A549 (cell line): ENCODE data around the gene KARS1. TPM values are rescaled to one million over a fixed set of nuclear protein-coding genes. Genes with fewer than 3 reads are reported as not detected.

Experiments used
- ATAC-seq, 2 experiments: fragments of 200-7000 bp in 1 of 2; fragments of >200 bp in 1 of 2; cut with Nextera tagmentation in 1 of 2; cut with Tn5 transposase in 1 of 2; 3 replicates each; pipeline versions ENCODE4 v1.8.0 to v1.9.1; 2018 to 2020; ENCODE audit warnings: mild to moderate bottlenecking in 1 of 2, moderate library complexity in 1 of 2
- CTCF ChIA-PET: fragments of 300-600 bp; sonication (Branson Sonifier 250); formaldehyde crosslinking; extraction: SDS; loops from one replicate; lab custom pipeline; 2021; ENCODE audit warnings: antibody characterized with exemption, inconsistent platforms; lab: Yijun Ruan, JAX
- POLR2A ChIA-PET: fragments of 350-600 bp; formaldehyde crosslinking; extraction: SDS; loops from one replicate; lab custom pipeline; 2021; ENCODE audit warnings: antibody characterized with exemption, inconsistent platforms; lab: Yijun Ruan, JAX
- DNase-seq, 2 experiments: peaks; one replicate each; pipeline versions ENCODE4 v3.0.0 to v3.0.0-alpha.2; 2011 to 2016; ENCODE audit warnings: low read depth in 1 of 2, low spot score in 1 of 2
- FAIRE-seq: peaks from 2 replicates; lab custom pipeline; 2011; peaks lifted over from hg19 to GRCh38; lab: Jason Lieb, UNC
- H3K27ac ChIP-seq, 2 experiments: fragments of >200 bp; sonication (Bioruptor Twin); formaldehyde crosslinking; 3 replicates each; pipeline ENCODE4 v1.5.1; 2016 to 2017
- H3K4me1 ChIP-seq: fragments of >200 bp; sonication (Bioruptor Twin); formaldehyde crosslinking; 3 replicates; pipeline ENCODE4 v1.6.1; 2016
- H3K4me2 ChIP-seq: fragments of >200 bp; sonication (Bioruptor Twin); formaldehyde crosslinking; 3 replicates; pipeline ENCODE4 v1.6.1; 2016
- H3K4me3 ChIP-seq: fragments of >200 bp; sonication (Bioruptor Twin); formaldehyde crosslinking; 3 replicates; pipeline ENCODE4 v1.5.1; 2016
- H3K9me3 ChIP-seq: fragments of >200 bp; sonication (Bioruptor Twin); formaldehyde crosslinking; 3 replicates; pipeline ENCODE4 v1.6.1; 2016
- BHLHE40 ChIP-seq: IDR thresholded peaks from 2 replicates; pipeline ENCODE4 v1.6.1; 2012; ENCODE audit warnings: low read depth, low read length, inconsistent platforms
- CEBPB ChIP-seq, 2 experiments: fragments of >200 bp in 1 of 2; sonication (Bioruptor Twin) in 1 of 2; formaldehyde crosslinking in 1 of 2; IDR thresholded peaks; 2 replicates each; pipeline ENCODE4 v1.6.1; 2012 to 2016
- CHD2 ChIP-seq: fragments of 150-350 bp; IDR thresholded peaks from 2 replicates; pipeline ENCODE4 v1.6.1; 2014; ENCODE audit warnings: low read length; ENCODE audit not compliant: partially characterized antibody
- FOSB ChIP-seq: fragments of 250-450 bp; sonication (Bioruptor Pico); IDR thresholded peaks from 2 replicates; pipeline ENCODE4 v1.5.0; 2020; ENCODE audit warnings: mild to moderate bottlenecking, moderate library complexity
- FOSL2 ChIP-seq, 2 experiments: fragments of 450-650 bp in 1 of 2; fragments of >200 bp in 1 of 2; sonication (Bioruptor Twin) in 1 of 2; formaldehyde crosslinking; IDR thresholded peaks; 2 replicates each; pipeline versions ENCODE4 v1.5.0 to v1.6.1; 2016 to 2020; ENCODE audit warnings: mild to moderate bottlenecking in 1 of 2, moderate library complexity in 1 of 2
- FOXS1 ChIP-seq: fragments of 250-450 bp; sonication (Bioruptor Pico); IDR thresholded peaks from 2 replicates; pipeline ENCODE4 v1.5.0; 2020; ENCODE audit warnings: mild to moderate bottlenecking, moderate library complexity
- HEYL ChIP-seq: fragments of 250-450 bp; sonication (Bioruptor Pico); IDR thresholded peaks from 2 replicates; pipeline ENCODE4 v1.8.0; 2021; ENCODE audit warnings: mild to moderate bottlenecking, moderate library complexity
- JUN ChIP-seq, 2 experiments: fragments of >200 bp; sonication (Bioruptor Twin); formaldehyde crosslinking; IDR thresholded peaks; 2 replicates in 1 of 2; 3 replicates in 1 of 2; pipeline ENCODE4 v1.6.1; 2016 to 2017
- KDM1A ChIP-seq: fragments of 200-600 bp; sonication (generic); IDR thresholded peaks from 2 replicates; pipeline ENCODE4 v1.6.1; 2016; ENCODE audit warnings: low read depth, mild to moderate bottlenecking
- MAX ChIP-seq: IDR thresholded peaks from 2 replicates; pipeline ENCODE4 v1.6.1; 2012
- MYC ChIP-seq: IDR thresholded peaks from 2 replicates; pipeline ENCODE4 v1.6.1; 2012; ENCODE audit warnings: mild to moderate bottlenecking, inconsistent platforms, low read length, improper control_type of control experiment, borderline replicate concordance
- NR3C1 ChIP-seq: fragments of >200 bp; sonication (Bioruptor Twin); formaldehyde crosslinking; IDR thresholded peaks from 3 replicates; pipeline ENCODE4 v1.6.1; 2017
- PBX3 ChIP-seq: IDR thresholded peaks from 2 replicates; pipeline ENCODE4 v1.6.1; 2012
- PHF8 ChIP-seq: fragments of 200-600 bp; sonication (generic); IDR thresholded peaks from 2 replicates; pipeline ENCODE4 v1.6.1; 2016; ENCODE audit warnings: low read depth, mild to moderate bottlenecking, antibody characterized with exemption, moderate library complexity, borderline replicate concordance
- POLR2A ChIP-seq: IDR thresholded peaks from 2 replicates; pipeline ENCODE4 v1.6.1; 2012; ENCODE audit warnings: mild to moderate bottlenecking, low read length
- POLR2AphosphoS2 ChIP-seq: conservative IDR thresholded peaks from 2 replicates; pipeline ENCODE4 v1.6.1; 2012; ENCODE audit warnings: low read length, improper control_type of control experiment, inconsistent platforms
- RAD21 ChIP-seq, 2 experiments: fragments of >200 bp in 1 of 2; sonication (Bioruptor Twin) in 1 of 2; formaldehyde crosslinking in 1 of 2; IDR thresholded peaks in 1 of 2; conservative IDR thresholded peaks in 1 of 2; 2 replicates in 1 of 2; 3 replicates in 1 of 2; pipeline ENCODE4 v1.6.1; 2012 to 2018; ENCODE audit warnings: inconsistent platforms in 1 of 2
- RCOR1 ChIP-seq: fragments of 150-350 bp; IDR thresholded peaks from 2 replicates; pipeline ENCODE4 v1.6.1; 2014; ENCODE audit warnings: antibody characterized with exemption, low read length, low read depth
- RFX5 ChIP-seq: fragments of 450-650 bp; IDR thresholded peaks from 2 replicates; pipeline ENCODE4 v1.7.1; 2014; ENCODE audit warnings: antibody characterized with exemption, mild to moderate bottlenecking, moderate library complexity
- RNF2 ChIP-seq: fragments of 200-600 bp; sonication (generic); IDR thresholded peaks from 2 replicates; pipeline ENCODE4 v1.6.1; 2016; ENCODE audit warnings: low read depth, mild to moderate bottlenecking, antibody characterized with exemption, moderate library complexity, borderline replicate concordance
- SMC3 ChIP-seq: fragments of >200 bp; sonication (Bioruptor Twin); formaldehyde crosslinking; IDR thresholded peaks from 3 replicates; pipeline ENCODE4 v1.6.1; 2018; ENCODE audit warnings: inconsistent platforms
- TFCP2L1 ChIP-seq: fragments of 250-450 bp; sonication (Bioruptor Pico); IDR thresholded peaks from 2 replicates; pipeline ENCODE4 v1.5.0; 2021; ENCODE audit warnings: mild to moderate bottlenecking
- TP53 ChIP-seq: fragments of 250-450 bp; sonication (Bioruptor Pico); IDR thresholded peaks from 2 replicates; pipeline ENCODE4 v1.5.0; 2021; ENCODE audit warnings: mild to moderate bottlenecking, moderate library complexity
- ZSCAN20 ChIP-seq: fragments of 250-450 bp; sonication (Bioruptor Pico); IDR thresholded peaks from 2 replicates; pipeline ENCODE4 v1.8.0; 2022; ENCODE audit warnings: mild to moderate bottlenecking, moderate library complexity
- WGBS: methylation state at CpG from one replicate; pipeline ENCODE4 v1.1.6; 2017; ENCODE audit errors: missing lambda C conversion rate; 5-methylcytosine and 5-hydroxymethylcytosine counted together
- polyA plus RNA-seq, 4 experiments: library from polyadenylated mRNA; depleted of rRNA in 3 of 4; stranded (reverse); fragments of >200 nt; fragmentation: RNase III in 1 of 4; extraction: RNeasy Plus Mini Kit Qiagen cat#74134 plus additional on column Dnase treatment in 1 of 4; gene quantifications; 2 replicates in 3 of 4; 3 replicates in 1 of 4; pipeline ENCODE4 v1.2.3, GENCODE V29; 2011 to 2017
- TF ChIP-seq, protein P1 (sequence below): fragments of 250-450 bp; sonication (Bioruptor Pico); IDR thresholded peaks from 2 replicates; pipeline ENCODE4 v1.5.0; 2021; ENCODE audit warnings: mild to moderate bottlenecking, moderate library complexity, borderline replicate concordance
- TF ChIP-seq, protein P2 (sequence below): fragments of >200 bp; sonication (Bioruptor Twin); formaldehyde crosslinking; IDR thresholded peaks from 2 replicates; pipeline ENCODE4 v1.6.1; 2016

Gene KARS1
- polyA plus RNA-seq, 2 of the 4 experiments (the other 2 are of a cell fraction): 146 to 211 TPM

DNA sequence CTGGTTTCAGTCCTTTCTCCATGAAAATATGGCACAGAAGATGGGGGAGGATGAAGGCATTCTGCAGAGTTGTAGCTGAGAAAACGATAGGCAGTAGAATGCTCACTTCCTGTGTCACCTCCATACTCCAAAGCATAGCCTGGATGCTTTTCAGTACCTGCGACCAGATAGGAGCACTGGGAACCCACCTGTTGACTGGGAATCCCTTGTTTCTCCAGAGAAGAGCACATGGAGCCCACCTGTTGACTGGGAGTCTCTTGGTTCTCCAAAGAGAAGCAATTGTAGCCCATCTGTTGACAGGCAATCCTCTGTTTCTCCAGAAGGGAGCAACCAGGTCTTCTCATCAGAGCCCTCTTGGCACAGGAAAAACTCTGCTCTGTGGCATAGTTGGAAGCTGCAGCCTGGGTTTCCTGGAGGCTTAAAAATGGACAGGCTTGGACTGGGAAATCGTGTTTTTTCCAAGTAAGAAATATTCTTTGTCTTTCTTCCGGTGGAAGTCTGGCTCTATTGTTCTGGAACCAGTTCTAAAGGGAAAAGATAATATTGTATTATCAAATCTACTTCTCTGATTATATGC lies 13.3 kb upstream of the KARS1 start:
- ATAC-seq (no peak), FAIRE-seq (no peak), DNase-seq (no peak)
- H3K9me3 ChIP-seq: no peaks in the 10 kb centered on the region
- no peak overlapping the region for H3K4me2 ChIP-seq
- ChIA-PET POLR2A (no interaction called here), CTCF (no interaction called here)
- TF ChIP-seq TP53 (CRISPR knock-in tag) (no peak), POLR2AphosphoS2 (no peak), HEYL (CRISPR knock-in tag) (no peak), CEBPB (IDR thresholded peaks at IDR 0.05) (no peak), JUN (IDR thresholded peaks at IDR 0.05) (no peak), PHF8 (no peak), RNF2 (no peak), MYC (no peak), ZSCAN20 (no peak), FOSL2 (IDR thresholded peaks at IDR 0.05) (no peak), FOSL2 (CRISPR knock-in tag; IDR thresholded peaks at IDR 0.05) (no peak), POLR2A (no peak), MAX (no peak), NR3C1 (no peak), FOSB (CRISPR knock-in tag) (no peak), KDM1A (no peak), TFCP2L1 (CRISPR knock-in tag) (no peak), PBX3 (no peak)
- TF ChIP-seq, protein P1, sequence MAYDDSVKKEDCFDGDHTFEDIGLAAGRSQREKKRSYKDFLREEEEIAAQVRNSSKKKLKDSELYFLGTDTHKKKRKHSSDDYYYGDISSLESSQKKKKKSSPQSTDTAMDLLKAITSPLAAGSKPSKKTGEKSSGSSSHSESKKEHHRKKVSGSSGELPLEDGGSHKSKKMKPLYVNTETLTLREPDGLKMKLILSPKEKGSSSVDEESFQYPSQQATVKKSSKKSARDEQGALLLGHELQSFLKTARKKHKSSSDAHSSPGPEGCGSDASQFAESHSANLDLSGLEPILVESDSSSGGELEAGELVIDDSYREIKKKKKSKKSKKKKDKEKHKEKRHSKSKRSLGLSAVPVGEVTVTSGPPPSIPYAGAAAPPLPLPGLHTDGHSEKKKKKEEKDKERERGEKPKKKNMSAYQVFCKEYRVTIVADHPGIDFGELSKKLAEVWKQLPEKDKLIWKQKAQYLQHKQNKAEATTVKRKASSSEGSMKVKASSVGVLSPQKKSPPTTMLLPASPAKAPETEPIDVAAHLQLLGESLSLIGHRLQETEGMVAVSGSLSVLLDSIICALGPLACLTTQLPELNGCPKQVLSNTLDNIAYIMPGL (CRISPR knock-in tag): no peak
- no peak overlapping the region for H3K27ac ChIP-seq
- 79% methylated on average over 4 of the region's 4 CpGs for WGBS
- H3K4me3 ChIP-seq: no peak overlapping the region
- H3K4me1 ChIP-seq: no peaks in the 10 kb centered on the region

- Histone ChIP-seq H3K4me2 (no peak overlapping the region), H3K4me1 (no peaks in the 10 kb centered on the region), H3K4me3 (no peak overlapping the region), H3K9me3 (no peaks in the 10 kb centered on the region), H3K27ac (no peak overlapping the region)
- FAIRE-seq: no peak
- CTCF ChIA-PET: no interaction called here
- TF ChIP-seq RFX5 (no peak), RCOR1 (no peak), PBX3 (no peak), FOSL2 (IDR thresholded peaks at IDR 0.05) (no peak), FOSL2 (CRISPR knock-in tag; IDR thresholded peaks at IDR 0.05) (no peak), HEYL (CRISPR knock-in tag) (no peak), BHLHE40 (no peak), RAD21 (conservative IDR thresholded peaks at IDR 0.05 in 1 of 2, IDR thresholded peaks at IDR 0.05 in 1 of 2) (no peak), FOXS1 (CRISPR knock-in tag) (no peak), RNF2 (no peak), MYC (no peak), SMC3 (no peak), FOSB (CRISPR knock-in tag) (no peak), CHD2 (no peak), JUN (IDR thresholded peaks at IDR 0.05) (no peak), MAX (no peak)
- TF ChIP-seq, protein P2, sequence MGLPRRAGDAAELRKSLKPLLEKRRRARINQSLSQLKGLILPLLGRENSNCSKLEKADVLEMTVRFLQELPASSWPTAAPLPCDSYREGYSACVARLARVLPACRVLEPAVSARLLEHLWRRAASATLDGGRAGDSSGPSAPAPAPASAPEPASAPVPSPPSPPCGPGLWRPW: no peak
- no peak for ATAC-seq
- 84% methylated on average over 6 of the region's 6 CpGs for WGBS
- DNase-seq: no peak
- POLR2A ChIA-PET: interaction anchor here (0.7 kb wide), 1 partner anchor 54 kb away, joined by 4 read pairs; no protein-coding TSS in a partner anchor
These were observed 12.9 kb upstream of the KARS1 start for GRCh38 chr16:75660321-75660720.
